Measurements from ENCODE around the gene PDZD7.

PDZD7 gene

DNA sequence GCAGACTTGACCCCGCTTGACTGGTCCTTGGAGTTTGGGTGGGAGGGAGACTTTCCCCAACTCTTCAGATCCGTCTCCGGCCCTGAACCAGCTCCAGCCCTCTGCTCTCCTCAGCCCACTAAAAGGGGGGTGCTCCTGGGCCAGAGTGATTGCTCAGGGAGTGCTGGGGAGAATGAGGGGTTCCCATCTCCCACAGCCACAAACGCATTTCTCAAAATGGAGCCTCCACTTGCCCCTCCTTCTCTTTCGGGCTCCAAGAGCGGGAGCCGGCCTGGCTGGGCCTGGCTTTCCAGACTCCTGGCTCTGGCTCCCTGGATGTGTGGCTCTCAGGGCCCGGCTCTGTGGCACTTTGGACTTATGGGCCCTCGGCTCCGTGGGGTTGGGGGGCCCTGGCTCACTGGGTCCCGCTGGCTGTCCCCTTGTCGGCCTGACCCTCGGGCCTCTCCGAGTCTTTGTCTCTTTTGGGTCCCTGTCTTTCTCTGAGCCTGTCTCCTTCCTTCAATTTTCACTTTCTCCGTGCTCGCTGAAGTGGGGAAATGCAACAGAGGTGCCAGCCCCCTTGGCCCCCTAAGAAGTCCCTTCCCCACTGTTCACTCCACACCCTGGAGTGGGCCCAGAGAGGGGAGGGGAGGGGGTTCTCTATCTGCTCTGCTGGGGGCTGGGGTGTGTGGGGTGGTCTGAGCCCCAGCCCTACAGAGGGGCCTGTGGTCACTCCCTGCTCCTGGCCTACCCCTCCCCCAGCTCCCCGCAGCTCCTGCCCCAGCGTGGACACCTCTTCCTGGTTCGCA is 30.6 kb downstream of the PDZD7 start:
- no peak for DNase-seq

DNA sequence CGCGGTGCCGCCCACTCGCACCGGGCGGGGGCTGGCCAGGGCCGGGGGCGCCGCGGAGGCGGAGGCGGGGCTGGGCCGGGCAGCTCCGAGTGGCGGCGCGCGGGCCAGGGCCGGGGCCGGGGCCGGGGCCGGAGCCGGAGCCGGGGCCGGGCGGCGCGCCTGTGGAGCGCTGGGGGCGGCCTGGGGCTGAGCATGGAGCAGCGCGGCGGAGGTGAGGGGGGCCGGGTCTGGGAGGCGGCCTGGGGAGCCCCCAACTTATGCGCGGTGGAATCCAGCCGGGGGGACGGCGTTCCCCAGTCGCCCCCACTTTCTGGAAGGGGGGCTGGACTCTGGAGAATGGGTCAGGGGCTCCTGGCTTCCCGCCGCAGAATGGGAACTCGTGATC is 31.2 kb downstream of the PDZD7 start, which contains the start of gene LZTS2:
TSS of gene LZTS2 (plus strand) at position 67 of the 385 bp plus-strand sequence. CDS start 2,731 bp downstream, outside the sequence.
- no peak for DNase-seq

DNA sequence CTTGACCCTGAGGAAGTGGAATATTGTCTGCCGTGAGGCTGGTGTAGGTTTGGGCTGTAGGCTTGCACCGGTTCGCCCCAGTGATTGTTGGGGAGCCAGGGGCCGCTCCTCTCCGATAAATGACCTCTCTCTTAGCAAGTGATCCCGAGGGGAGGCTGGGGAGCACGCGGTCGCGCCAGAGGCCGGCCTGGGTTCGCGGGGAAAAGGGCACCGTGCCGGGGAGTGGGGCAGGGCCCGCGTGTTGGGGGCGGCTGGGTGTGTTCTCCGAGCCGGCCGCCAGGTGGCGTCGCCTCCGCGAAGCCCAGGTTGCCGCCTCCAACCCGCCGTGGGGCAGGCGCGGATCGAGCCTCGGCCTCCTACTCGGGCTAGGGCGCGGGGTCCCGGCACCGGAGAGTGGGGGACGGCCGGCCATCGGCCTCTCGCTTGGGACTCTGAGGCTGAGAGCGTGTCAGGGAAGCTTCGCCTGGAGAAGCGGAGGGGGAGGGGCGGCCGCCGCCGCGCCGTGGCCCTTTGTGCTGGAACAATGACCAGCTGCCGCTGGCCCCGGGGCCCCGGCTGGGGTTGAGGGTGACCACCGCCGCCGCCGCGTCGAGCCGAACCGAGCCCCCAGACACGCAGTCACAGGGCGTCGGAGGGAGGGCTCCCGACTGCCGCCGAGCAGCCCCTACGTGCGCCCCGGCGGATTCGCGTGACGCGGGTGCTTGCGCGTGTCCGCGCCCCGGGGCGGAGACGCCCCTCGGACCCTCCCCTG is 31.8 kb downstream of the PDZD7 start:
- peak; percentile 81 to 84 for DNase-seq

DNA sequence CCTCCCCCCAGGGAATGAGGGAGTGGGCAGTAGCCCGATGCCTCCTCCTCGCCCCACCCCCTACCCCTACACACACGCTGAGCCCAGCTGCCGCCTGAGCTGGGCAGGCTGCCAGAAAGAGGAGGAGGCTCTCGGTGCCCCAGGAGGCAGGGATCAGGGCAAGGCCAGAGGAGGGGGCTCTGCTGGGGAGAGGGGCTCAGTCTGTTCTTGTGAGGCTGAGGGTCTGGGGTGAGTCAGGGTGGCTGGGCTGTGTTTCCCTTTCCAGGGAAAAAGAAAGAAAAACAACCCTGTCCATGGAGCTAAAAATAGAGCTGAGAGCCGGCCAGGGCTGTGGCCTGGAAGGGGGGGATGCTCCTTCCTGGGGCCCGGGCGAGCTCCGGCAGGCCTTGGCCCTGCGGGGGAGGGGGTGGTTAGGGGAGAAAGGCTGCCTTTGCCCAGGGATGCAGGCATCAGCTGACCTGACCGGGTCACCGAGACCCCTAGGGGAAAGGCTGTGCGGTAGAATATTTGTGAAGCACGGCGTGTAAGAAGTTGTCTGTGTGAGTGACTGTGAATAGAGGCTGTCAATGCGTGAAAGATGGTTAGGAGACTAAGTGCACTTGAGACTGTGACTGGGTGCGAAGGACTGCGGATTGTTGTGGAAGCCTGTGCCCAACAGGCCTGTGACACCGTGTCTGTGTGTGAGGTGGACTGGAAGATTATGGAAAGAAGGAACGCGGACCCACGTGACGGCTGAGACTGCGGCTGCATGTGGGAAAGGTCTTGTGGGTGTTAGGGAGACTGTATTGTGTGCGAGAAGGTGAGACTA is 32.5 kb downstream of the PDZD7 start:
- DNase-seq: peak; percentile 71 to 77

DNA sequence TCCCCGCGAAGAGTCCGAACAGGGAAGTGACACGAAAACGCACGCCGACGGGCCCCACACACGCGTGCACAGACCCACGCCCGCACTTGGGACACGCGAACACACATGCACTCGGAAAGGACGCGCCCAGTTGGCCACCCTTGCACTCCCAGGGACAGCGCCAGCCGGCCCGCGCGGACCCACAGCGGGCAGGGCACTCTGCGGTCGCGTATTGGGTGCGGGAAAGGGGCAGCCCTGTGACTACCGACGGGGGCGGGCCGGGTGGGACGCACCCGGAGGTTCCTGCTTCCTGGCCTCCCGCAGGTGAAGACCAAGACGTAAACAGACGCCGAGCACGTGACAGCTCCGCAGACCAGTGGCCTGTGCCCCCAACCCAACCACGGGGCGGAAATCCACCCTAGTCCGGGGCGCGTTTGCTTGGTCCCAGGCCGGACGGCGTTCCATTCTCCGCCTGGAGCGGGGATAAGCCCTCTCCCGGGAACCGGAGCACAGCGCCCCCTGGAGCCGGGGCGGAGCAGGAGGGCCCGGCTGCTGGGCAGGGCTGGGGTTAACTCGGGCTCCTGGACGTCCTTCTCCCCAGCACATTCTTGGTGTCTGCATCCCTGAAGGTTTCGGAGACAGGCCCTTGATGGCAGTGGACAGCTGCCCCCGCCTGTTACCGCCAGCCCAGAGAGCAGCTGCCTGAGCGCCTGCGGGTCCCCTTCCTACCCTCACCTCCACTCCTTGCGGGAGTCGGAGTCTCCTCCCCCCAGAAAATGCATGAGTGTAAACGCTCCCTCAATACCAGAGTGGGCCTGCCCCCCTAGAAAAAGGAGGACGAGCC is 33.4 kb downstream of the PDZD7 start:
- peak; percentile 81 to 82 for DNase-seq

DNA sequence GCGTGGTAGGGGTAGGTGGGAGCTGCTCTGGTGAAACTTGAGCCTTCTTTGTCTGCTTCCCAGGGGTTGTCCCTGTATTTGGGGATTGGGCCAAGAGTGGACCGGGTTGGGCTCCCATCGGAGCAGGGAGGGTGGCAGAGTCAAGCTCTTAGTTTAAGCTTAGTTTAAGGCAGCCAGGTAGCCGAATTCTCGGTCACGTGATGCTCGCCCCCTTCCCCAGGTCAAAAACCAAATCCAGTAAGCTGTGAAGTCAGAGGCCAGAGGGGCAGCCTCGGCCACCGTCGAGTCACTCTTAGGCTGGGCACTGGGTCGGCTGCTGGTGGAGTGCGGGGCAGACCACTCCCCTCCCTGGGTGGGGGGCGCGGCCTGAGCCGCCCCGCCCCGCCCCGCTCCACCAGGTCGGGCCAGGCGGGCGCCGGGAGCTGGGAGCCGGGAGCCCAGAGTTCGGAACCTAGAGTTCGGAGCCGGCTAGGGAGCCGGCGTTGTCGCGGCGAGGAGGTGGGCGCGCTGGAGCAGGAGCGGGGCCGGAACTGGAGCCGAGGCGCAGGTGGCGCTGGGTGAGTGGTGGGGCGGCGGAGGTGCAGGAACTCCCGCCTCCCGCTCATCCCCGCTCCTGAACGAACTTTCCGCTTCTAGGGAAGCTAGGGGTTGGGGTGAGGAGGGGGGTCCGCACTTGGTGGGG is 34.1 kb downstream of the PDZD7 start:
- peak; percentile 53 to 56 for DNase-seq

DNA sequence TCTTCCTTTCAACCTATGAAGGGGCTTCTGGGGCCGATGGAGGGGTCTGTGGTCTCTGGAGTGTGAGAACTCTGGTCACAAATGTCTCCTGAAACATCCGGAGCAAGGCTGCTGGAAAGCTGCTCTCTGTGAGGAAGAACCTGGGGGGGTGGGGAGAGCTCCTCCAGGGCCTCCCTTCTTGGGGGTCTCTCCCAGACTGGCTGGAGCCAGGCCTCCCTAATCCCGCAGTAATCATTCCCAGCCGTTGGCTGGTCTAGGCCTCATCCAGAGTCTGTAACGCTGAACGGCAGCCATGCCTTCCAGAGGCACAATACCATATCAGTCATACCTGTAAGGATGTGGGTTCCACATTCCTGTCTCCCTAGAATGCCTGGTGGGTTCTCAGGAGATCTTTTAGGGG is 35.7 kb downstream of the PDZD7 start:
- no peak for DNase-seq

DNA sequence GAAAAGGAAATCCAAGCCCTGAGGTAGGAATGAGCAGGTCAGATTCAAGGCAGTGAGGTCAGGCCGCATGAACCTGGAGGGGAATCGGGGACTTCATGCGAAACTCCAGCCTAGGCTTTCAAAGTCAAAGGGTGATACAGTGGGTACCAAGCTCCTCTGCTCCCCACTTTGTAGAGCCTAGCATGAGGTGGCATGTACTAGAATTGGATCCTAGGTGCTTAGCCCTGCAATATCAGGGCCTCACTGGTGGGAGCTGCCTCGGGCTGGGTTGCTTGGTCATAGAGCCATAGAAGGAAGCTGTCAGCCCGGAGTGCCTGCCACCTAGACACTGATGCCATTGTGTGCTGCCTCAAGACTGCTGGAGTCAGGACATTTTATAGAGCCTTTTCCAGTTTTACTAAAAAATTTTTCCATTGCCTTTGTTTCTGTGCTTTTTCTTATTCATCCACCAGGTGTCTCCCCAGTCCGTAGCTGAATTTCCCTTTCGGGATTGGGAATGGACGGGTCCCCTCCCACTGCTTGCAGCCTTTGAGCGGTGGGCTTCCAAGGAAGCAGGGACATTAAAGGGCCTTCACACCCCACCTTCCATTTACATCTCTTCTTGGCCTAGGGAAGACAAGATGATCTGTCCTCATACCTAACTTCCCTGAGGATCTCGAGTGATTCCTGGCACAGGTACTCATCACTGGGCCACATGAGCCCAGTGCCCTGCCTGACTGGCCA is 36.8 kb downstream of the PDZD7 start:
- DNase-seq: no peak

DNA sequence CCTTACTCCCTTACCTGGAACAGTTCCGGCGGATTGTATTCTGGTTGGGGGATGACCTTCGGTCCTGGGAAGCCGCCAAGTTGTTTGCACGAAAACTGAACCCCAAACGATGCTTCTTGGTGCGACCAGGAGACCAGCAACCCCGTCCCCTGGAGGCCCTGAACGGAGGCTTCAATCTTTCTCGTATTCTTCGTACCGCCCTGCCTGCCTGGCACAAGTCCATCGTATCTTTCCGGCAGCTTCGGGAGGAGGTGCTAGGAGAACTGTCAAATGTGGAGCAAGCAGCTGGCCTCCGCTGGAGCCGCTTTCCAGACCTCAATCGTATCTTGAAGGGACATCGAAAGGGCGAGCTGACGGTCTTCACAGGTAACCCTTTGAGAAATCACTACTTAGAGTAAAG is 41.8 kb downstream of the PDZD7 start:
- no peak for DNase-seq

DNA sequence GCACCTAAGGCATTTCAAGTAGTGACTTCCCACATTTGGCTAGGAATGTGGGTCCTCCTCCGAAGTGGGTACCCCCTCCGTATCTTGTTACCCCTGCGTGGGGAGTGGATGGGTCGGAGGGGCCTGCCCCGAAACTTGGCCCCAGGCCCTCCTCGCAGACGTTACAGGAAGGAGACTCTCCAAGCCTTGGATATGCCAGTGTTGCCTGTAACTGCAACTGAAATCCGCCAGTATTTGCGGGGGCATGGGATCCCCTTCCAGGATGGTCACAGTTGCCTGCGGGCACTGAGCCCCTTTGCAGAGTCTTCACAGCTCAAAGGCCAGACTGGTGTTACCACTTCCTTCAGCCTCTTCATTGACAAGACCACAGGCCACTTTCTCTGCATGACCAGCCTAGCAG is 42.8 kb downstream of the PDZD7 start:
- DNase-seq: no peak

DNA sequence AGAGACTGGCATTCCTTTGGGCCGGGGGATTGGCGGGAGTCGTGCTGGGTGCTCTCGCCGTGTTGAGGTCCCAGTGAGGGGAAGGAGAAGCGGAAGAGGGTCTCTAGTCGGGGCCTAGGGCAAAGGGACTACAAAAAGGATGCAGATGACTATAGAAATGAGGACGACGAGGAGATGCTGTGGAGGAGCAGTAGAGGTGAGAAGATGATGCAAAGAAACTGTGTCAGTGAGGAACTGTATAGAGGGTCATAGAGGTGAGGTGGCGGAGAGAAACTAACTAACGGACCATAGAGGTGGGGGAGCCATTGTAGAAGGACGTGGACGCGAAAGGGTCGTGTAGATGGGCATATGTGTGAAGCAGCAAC is 43.3 kb downstream of the PDZD7 start:
- DNase-seq: no peak

DNA sequence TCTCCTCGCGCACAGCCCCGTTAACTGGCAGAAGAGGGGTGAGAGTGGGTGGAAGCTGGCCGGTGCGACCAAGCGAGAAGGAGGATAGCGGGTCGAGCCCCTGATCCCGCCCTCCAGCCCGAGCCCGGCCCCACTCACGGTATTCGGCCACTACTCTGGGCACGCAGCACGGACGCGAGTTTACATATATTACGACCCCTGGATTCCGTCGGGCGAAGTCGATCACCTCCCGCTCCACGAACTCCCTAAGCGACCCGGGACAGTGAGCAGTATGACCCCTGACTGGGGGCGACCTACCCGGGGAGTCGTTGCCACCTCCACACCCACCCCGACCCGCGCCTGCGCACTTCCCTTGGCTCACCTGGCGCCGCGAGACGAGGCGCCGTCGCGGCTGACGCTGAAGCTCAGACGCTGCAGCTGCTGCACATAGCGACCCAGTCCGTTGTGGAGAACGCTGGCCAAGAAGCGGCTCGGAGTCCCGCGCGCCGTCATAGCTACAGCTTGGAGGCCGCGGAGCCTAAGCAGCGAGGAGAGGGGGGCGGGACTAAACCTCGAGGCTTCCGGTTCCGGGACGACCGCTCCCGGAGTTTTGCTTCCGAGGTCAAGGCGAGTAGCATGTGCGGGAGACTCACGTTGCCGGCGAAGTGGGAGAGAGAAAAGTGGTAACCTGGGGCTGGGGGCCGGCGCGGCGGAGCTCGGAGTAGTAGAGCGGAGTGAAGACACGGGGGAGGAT is 43.8 kb downstream of the PDZD7 start, which contains the start of the genes MRPL43 and TWNK:
TSS of gene MRPL43 (minus strand) at position 546 of the 733 bp plus-strand sequence. CDS start at position 492, 54 bp downstream.
TSS of gene TWNK (plus strand) at position 592 of the 733 bp plus-strand sequence. CDS start 668 bp downstream, outside the sequence.
- peak; percentile 88 to 90 for DNase-seq

DNA sequence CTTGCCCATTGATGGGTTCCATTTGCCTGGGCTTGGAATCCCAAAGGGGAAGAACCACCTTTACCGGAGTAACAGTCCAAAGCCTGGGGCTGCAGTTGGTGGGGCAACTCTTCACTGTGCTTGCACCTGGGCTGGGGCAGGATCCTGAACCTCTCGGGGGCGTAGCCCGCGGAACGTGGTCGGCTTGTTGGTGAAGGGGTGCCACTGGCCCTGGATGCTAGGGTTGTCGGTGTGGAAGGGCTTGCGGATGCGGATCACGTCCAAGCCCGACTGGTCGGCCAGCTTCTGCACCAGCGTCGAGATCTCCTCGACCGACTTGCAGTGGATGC is 44.3 kb downstream of the PDZD7 start:
- DNase-seq: no peak

DNA sequence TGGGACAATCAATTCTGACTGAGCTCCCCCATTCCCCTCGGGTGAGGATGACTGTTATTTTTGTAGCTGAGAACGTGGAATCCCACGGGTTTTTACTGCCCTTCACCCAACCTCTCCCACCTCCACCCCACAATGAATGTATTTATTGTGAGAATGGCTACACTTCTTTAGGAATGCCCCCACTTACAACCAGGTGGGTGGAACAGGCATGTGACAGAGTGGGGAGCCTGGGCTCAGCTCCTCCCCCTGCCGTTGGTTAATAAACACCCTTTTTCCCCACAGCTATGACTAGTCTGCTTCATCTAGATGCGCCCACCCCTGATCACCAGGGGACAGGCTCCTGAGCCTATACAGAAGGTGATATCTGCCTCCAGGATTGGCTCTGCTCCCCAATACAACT is 45.6 kb downstream of the PDZD7 start:
- DNase-seq: no peak

DNA sequence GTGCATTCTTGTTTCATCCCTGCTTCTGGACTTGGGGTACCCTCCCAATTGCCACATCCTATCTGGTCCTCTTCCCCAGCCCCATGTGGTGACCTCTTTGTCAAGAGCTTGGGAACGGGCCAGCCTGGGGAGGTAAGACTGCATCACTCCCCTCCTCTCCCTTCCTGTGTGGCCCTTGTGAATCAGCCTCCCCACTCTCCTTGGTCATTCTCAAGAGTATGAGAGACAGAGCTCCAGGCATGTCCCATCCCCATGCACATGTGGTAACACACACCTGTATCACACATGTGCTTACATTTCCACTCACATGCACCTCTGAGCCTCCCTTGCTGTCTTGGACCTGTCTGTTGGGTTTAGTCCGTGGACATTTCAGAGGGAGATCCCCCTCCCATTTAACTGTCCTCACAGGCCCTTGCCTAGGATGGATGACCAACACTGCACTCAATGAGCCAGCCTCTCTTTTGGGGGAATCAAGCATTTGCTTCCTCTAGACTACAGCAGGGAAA is 46.2 kb downstream of the PDZD7 start:
- DNase-seq: no peak

DNA sequence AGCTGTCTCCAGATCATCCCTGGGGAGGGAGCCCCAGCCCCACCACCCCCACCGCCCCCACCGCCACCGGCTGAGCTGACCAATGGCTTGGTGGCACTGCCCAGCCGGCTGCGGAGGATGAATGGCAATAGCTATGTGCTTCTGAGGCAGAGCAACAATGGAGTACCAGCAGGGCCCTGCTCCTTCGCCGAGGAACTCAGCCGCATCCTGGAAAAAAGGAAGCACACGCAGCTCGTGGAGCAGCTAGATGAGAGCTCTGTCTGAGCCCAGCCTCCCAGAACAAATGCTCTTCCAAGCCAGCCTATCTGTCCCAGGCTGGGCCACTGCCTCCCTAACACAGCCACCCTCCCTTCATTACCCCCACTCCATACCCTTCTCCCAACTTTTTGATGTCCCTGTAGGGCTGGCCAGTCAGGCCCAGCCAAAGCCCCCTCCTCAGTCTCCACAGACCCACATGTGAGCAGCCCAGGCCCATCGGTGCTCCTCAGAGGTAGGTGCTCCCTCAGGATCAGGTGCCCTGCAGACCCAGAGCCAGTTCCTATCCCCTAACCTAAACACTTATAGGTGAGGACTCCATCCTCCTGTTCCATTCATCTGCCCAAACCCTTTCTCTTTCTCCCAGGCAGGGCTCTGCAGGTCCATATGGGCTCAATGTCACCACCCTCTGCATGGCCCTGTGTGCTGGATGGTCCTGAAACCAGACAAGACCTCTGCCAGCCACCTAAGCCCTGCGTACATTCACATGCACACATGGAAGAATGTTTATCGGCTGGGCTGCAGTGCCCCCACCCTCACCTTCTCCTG is 46.9 kb downstream of the PDZD7 start:
- no peak for DNase-seq

DNA sequence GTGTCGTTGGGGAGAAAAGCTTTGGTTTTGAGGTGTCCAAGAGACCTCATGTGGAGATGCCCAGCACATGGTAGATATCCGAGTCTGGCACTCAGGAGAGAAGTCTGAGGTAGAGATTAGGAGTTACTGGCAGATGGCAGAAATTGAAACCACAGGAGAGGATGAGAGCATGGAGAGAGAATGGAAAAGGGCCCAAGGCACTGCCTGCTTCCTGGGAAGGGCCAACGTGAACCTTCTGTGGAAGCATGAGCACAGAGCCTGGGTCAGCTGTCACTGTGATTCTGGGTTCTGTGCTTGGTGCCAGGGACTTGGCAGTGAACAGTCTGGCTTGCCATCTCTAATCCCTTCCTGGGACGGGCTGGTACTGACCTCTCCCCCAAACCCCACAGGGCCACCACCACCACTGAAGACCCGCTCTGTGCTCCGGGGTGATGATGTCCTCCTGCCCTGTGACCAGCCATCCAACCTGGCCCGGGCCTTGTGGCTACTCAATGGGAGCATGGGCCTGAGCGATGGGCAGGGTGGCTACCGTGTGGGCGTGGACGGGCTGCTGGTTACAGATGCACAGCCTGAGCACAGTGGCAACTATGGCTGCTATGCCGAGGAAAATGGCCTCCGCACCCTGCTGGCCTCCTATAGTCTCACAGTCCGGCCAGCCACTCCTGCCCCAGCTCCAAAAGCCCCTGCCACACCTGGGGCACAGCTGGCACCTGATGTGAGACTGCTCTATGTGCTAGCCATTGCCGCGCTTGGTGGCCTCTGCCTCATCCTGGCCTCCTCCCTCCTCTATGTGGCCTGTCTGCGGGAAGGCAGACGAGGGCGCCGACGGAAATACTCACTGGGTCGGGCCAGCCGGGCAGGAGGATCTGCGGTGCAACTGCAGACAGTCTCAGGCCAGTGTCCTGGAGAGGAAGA is 47.8 kb downstream of the PDZD7 start:
- DNase-seq: no peak

DNA sequence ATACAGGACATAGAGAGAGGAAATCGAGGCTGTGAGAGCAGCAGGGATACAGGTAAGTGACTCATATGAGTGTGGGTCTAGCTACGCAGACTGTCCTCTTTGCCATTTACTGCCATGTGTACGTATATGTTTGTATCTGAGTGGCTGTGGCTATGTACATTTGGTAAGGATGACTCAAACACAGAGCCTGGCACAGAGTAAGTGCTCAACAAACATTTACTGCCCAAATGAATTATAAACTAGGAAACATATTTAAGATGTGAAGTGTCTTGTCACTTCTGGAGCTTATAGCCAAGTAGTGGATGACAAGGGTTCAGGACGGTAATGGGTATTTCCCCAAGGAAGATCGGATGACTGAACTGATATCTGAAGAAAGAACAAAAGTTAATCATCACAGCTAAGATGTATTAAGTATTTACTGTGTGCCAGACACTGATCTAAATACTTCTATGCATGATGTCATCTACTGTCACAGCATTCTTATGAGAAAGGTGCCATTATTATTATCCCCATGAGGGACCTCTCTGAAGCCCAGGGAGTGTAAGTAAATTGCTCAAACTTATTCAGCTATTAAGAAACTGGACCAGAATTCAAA is 49.7 kb downstream of the PDZD7 start:
- DNase-seq: no peak

All from stimulated activated CD4-positive, alpha-beta T cell treated with anti-CD3 and anti-CD28 coated beads, Interleukin-2, amount 100 ng/mL, for 24 hours (primary cell).